HK-2 (cell line): ENCODE measurements around the gene TDRD6.

Source experiments
- DNase-seq: peaks from one replicate; pipeline ENCODE4 v3.0.0-alpha.2; 2018; ENCODE audit not compliant: unreplicated experiment

The TDRD6 gene

DNA sequence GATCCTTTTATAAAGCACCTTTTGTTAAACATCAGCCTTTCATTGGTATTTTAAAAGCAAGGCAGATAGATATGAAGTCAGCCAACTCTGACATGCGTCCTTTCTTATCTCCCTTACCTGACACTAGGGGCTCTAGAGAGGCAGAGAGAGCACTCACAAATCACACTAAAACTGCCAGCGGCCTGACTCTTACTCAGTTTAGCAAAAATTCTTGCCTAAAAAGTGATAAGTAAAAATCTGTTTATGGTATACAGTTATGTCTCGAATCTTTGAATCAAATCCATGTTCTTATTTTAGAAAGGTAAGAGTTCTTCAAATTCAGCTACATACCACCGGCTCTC, 10.4 kb upstream of the TDRD6 start:
- DNase-seq: no peak

DNA sequence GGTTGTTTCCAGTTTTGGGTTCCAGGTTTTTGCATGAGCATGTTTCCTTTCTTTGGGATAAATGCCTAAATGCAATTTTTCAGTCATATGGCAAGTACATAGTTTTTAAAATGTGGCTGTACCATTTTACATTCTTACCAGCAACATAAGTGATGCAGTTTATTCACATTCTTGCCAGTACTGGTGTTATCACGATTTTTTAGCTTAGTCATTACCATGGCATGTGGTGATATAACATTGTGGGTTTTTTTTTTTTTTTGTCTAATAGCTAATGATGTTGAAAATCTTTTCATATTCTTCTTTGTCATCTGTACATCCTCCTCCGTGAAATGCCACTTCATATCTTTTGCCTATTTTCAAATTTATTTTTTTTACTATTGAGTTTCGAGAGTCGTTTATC, 2.9 kb upstream of the TDRD6 start:
- no peak for DNase-seq

DNA sequence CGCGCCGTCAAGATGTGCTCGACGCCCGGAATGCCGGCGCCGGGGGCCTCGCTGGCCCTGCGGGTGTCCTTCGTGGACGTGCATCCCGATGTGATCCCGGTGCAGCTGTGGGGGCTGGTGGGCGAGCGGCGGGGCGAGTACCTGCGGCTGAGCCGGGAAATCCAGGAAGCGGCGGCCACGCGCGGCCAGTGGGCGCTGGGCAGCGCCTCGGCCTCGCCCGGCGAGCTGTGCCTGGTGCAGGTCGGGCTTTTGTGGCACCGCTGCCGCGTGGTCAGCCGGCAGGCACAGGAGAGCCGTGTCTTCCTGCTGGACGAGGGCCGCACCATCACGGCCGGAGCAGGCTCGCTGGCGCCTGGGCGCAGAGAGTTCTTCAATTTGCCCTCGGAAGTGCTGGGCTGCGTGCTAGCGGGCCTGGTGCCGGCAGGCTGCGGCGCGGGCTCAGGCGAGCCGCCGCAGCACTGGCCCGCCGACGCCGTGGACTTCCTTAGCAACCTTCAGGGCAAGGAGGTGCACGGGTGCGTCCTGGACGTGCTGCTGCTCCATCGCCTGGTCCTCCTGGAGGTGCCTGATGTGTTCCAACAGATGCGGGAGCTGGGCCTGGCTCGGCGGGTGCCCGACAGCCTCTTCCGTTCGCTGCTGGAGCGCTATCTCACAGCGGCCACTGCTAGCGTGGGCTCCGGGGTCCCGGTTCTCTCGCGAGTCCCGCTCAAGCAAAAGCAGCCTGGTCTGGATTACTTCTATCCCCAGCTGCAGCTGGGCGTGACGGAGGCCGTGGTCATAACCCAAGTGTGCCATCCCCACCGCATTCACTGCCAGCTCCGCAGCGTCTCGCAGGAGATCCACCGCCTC, 656 bp downstream of the TDRD6 start:
- DNase-seq: no peak

DNA sequence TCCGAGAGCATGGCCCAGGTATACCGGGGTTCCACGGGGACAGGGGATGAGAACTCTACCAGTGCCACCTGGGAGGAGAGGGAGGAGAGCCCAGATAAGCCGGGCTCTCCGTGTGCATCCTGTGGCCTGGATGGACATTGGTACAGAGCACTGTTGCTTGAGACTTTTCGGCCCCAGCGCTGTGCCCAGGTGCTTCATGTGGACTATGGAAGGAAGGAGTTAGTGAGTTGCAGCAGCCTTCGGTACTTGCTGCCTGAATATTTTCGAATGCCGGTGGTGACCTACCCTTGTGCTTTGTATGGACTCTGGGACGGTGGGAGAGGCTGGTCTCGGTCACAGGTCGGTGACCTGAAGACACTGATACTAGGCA, 1.3 kb downstream of the TDRD6 start:
- DNase-seq: no peak

DNA sequence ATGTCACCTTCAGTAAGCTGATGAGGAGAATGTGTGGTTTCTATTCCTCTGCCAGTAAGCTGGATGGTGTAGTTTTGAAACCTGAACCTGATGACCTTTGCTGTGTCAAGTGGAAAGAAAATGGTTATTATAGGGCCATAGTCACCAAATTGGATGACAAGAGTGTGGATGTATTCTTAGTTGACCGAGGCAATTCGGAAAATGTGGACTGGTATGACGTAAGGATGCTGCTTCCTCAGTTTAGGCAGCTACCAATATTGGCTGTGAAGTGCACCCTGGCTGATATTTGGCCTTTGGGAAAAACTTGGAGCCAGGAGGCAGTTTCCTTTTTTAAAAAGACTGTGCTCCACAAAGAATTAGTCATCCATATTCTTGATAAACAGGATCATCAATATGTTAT, 2.0 kb downstream of the TDRD6 start:
- no peak for DNase-seq

DNA sequence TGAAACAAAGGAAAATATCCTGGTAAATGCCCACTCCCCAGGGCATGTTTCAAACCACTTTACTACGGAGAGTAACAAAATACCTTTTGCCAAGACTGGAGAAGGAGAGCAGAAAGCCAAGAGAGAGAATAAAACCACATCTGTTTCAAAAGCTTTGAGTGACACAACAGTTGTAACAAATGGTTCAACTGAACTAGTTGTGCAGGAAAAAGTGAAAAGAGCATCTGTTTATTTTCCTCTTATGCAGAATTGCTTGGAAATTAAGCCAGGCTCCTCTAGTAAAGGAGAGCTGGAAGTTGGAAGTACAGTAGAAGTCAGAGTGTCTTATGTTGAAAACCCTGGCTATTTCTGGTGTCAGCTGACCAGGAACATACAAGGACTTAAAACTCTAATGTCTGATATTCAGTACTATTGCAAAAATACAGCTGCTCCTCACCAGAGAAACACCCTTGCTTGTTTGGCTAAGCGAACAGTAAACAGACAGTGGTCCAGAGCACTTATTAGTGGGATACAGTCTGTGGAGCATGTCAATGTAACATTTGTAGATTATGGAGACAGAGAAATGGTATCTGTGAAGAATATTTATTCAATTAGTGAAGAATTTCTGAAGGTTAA, 2.6 kb downstream of the TDRD6 start:
- no peak for DNase-seq

DNA sequence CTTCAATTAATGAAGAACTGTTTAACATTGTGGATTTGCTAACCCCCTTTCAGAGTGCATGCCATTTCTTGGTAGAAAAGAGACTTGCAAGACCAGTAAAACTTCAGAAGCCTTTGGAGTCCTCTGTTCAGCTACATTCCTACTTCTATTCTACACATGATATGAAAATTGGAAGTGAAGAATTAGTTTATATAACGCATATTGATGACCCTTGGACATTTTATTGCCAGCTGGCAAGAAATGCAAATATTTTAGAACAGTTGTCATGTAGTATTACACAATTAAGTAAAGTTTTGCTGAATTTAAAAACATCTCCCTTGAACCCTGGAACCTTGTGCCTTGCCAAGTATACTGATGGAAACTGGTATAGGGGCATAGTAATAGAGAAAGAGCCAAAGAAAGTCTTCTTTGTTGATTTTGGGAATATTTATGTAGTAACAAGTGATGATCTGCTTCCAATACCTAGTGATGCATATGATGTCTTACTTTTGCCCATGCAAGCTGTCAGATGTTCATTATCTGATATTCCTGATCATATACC, 3.3 kb downstream of the TDRD6 start:
- no peak for DNase-seq

DNA sequence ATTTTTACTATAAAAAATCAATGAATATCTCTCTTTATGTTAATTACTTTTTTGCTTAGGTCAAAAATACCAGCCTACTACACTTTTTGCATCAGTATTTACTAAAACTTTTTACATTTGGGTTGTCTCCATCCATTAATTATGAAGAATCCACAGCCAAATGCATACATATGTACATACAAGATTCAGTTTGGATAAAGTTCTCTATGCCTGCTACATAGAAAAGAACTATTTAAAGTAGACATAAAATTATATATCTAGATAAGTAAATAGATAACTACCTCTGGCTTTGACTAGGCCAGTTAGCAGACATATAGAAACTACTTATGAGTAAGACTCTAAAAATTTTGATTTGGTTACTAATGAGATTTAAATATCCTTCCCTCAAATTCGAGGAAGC, 12.3 kb downstream of the TDRD6 start:
- DNase-seq: no peak

DNA sequence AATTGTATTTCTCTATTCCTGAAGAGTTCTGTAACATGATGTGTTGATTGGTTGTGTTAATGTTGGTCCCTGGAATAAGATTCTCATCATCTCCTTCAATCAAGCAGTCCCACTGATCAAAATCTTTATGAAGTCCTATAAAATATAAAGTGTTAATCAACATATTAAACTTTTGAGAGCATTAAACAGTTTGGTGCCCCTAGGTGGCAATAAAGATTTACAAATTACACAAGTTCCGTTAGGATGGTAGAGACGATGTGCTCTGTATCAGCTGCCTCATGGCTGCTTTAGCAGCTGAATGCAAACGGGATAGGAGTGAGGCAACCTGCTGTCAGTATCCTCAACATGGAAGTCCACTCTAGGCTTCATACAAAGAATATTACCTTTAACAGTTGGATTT, 16.9 kb downstream of the TDRD6 start:
- DNase-seq: no peak

DNA sequence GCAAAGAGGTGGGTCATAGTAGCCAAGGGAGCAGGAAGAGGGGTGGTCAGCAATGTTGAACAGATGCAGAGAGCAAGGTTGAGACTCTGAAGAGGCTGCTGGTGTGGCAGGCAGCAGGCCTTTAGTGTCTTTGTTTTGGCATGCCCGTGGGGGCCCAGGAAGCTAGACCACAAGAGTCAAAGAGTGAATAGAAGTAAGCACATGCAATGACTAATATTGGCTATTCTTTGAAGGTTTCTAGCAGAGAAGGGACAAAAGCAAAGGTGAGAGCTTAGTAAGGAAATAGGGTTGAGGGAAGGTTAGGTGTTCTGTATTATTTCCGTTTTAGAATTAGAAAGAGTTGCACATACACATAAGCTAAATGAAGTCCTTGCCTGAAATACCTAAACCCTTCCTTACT, 18.8 kb downstream of the TDRD6 start:
- no peak for DNase-seq

DNA sequence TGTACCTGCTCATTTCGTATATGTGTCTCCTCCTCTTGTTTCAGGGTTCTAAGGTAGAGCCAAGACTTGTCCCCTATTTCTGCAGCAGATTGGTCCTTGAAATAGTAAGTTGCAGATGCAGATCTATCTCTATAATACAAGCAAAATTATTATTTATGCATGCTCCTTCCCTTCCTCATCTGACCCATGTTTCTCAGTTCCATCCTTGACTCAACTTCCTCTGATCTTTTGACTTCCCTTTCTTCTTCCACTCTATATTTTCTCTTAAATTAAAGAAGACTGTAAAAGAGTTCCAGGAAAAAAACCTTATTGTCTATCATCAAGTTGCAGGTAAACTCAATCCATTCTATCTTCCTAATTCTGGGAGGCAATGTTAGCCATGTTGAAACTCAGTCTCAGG, 23.8 kb downstream of the TDRD6 start:
- no peak for DNase-seq

DNA sequence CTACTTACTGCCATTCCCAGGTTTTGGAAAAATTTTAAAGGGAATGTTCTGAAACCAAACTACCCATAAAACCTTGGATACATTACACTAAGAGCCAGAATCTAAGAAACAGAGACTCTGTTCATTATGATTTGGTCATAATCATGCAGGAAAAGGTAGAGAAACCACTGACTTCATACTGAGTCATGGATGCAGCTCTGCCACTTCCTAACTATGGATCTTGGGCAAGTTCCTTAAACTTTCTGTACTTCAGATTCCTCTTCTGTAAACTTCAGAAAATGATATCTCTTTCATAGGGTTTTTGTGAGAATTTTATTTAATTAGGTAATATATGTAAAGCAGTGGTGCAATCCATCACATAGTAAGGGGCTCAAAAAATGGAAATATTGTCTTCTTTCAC, 27.5 kb downstream of the TDRD6 start:
- no peak for DNase-seq

DNA sequence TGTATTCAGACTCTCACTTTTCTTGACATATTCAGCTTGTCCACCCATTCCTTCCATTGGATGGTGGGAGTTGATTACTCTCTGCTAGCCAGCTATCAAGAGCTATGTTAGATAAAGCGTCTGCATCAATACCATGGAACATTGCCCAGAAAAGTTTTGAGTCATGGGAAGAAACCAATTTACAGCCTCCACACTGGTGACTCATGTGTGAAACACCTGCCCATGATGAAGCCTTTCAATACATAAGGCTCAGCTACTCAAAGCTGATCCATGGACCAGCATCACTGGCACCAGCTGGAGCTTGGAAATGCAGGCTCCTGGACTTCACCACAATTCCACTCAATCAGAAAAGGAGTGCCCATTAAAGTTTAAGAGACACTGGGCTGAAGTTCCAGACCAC, 31.4 kb downstream of the TDRD6 start:
- no peak for DNase-seq

DNA sequence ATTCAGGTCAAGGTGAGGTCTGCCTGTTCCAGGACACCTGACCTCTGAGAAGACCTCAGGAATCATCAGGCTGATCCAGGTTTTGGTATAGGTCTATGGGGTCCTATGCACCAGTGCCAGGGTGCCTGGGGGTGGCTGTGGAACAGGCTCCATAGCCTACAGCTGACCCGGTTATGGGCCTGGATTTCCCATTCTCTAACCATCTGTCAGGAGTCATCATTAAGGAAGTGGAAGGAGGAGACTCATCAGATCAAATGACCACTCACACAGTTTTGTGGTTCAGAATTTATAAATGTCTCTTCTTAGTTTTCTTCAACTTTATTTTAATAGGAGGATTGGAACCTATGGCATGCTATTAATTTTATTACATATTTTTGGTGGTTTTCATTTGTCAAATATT, 32.7 kb downstream of the TDRD6 start:
- no peak for DNase-seq

DNA sequence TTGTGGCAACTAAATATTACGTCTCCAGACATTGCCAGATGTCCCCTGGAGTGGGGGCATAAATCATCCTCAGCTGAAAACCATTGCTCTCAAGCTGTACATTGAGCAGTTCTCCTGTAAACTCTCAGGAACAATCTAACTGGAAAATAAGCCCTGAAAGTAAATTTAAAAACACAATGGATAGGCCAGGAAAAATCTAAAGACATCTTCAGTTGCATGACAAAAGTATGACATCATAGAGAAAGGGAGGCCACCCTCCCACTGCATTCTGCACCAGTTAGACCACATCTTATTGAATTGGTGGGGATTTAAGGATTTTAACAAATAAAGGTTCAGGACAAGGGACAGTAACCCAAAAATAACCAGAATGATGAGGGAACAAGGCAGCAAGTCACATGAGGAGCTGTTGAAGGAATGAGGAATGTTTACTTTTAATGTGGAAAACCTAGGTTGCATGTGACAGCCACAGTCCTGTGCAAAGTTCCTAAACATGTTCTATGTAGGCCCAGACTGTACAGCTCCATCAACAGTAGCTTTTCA, 42.2 kb downstream of the TDRD6 start:
- no peak for DNase-seq

DNA sequence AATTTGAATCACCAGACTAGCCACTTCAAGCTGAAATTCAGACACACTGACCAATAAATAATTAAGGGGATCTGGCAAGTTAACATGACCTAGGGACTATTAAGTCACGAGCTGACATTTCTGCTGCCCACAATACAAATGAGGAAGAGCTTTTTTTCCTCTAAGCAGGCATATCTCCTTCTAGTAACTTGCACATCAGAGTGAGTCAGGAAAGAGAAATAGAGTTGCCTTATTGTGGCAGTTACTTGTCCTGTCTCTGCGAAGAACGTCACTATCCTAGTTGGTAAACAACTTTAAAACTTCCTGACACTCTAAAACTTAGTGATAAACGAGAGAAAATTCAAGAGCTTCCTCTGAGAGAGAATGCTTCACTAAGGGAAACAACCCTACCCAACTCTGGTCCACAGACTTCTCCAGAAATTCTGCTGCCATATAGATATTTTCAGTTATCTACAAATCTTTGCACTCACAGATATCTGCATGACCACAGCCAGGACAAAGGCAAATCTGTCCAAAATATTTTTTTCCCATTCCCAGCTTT, 43.3 kb downstream of the TDRD6 start:
- no peak for DNase-seq

DNA sequence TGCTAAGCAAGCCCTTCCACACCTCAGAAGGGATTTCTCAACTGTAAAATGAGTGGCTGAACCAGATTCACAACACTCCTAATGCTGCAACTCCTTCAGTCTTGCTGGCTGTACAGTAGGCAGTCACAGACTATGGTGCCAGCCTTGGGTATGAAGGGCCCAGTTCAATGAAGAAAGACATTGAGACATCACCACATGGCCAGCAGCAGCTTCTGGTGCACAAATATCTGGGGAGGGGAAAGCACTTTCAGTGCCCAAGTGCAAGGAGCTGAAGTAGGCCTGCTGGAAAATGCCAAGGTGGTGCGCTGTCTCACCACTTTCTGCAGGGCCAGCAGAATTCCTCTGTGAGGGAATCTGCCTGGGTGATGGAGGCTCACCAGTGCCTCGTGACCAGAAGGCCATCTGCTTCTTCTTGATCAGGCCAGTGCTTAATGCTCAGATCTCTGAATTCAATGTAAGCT, 45.7 kb downstream of the TDRD6 start:
- no peak for DNase-seq

DNA sequence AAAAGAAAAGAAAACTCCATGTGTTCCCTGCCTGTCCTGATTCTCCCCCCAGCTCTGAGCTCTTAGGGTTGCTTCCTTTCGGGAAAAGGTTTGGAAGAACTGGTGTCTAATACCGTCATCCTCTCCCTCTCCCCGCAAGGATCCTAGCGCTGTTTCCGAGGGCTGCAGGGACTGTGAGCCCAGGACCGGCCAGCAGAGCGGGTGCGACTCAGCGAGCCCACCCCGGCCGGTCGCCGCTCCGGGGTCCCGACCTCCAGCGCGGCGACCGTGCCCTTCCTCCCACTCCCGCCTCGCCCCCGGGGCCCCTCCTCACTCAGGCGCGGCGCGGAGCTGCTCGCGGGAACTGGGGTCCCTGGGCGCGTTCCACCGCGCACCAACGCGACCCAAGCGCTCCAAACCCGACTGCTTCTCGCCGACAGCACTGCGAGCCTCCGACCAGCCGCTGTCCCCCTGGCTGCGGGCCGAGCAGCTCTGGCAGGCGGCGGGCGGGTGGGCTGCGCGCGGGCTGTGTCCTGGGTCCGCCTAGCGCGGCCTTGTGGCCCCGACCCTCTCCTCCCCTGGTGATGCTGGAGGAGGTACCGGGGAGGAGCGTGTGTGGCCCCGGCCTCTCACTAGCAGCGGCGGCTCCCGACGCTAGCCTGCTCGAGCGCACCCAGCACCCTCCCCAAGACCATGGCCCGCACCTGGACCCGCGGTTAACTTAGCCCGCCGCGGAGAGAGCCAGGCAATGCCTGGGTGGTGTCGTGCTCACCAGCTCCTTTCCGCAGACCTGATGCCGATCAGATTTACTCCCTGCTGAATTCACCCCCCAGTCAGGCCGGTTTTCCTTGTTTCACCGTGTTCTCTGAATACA, 47.4 kb downstream of the TDRD6 start, which contains the start of gene PLA2G7:
PLA2G7 (minus strand) TSS at position 509 of the 853 bp plus-strand sequence. CDS start 12,484 bp downstream, outside the sequence.
- no peak for DNase-seq

DNA sequence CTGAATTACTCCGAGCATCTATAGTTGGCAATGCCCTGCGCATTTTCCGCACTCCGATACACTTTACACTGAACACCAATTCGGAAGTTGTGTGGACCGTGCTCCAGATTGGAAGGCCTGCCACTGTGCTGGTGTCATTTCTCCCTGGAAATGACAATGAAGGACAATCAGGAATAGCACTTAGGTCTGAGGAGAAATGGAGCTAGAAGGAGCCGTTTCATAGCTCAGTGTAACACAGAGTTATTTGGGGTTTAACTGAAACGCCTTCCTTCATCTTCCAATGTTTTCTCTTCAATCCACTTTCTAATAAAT, 48.0 kb downstream of the TDRD6 start:
- DNase-seq: no peak

DNA sequence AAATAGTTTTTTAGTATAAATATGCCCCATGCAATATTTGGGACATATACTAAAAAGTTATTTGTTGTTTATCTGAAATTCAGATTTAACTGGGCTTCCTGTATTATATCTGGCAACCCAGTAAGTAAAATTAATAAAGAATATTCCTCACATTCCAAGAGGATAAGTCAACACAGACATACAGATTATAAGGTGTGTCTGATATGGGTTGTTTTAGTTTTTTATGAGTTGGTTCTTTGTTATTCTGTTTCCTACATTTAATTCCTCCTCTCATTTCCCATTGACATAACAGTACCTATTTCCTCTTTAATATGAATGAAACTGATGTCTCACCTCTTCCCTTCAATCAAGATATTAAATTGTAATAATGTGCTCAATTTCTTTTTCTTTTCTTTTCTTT, 49.2 kb downstream of the TDRD6 start:
- DNase-seq: no peak

DNA sequence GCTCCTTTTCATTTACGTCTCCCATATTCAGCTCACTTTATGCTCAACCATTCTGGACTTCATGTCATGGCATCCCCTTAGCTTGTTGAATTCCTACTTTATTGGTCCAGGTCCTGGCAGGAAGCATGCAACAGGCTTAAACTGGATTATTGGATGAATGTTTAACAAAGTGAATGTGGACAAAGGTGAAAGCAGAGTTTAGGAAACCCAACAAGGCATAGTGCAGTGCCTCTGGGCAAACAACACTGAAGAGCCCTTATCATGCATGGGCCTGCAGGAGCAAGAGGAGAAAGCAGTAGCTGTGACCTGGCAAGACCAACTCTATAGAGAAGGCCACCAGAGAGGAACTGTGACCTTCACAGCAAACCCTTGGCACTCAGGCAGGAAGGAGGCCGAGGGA, 53.8 kb downstream of the TDRD6 start:
- no peak for DNase-seq

DNA sequence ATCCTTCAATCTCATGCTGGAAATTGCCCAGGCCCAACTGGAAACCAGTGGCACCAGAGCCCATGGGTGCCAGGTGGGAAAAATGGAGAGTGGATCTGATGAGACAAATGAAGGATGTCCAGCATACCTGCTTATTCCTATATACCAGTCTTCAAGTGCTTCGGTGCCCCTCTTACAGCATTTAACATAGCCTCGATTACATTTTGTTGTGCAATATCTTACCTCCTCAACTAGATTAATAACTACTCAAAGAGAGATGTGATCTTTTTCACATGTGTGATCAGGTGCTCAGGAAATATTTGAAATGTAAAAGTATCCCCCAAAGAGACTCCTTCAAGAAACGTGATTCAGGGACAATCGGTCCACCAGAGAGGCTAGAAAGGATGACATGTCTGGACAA, 54.2 kb downstream of the TDRD6 start:
- no peak for DNase-seq
